Omental fat pad (tissue), 4 donors: ENCODE measurements around the gene RALY. TPM values are rescaled to one million over a fixed set of nuclear protein-coding genes. Genes with fewer than 3 reads are reported as not detected.

Source experiments
- ATAC-seq: fragments of 150-250 bp; one replicate; pipeline ENCODE4 v1.9.1; 2016; ENCODE audit warnings: mild to moderate bottlenecking, moderate library complexity; ENCODE audit not compliant: low FRiP score
- DNase-seq: peaks from one replicate; pipeline ENCODE4 v3.0.0-alpha.2; 2019; ENCODE audit warnings: low spot score
- total RNA-seq, 4 donors: library from RNA; depleted of rRNA; stranded (reverse); fragments of >200 nt; gene quantifications; one replicate each; pipeline ENCODE4 v1.1.0, GENCODE V29; 2016
- TF ChIP-seq, protein P1 (sequence below), 3 donors: fragments of 450-650 bp; IDR thresholded peaks; one replicate each; pipeline ENCODE4 v1.5.1; 2016 to 2017; ENCODE audit warnings: antibody characterized with exemption in 3 of 3, mild to moderate bottlenecking in 3 of 3, moderate library complexity in 2 of 3

The RALY gene
- total RNA-seq, 4 donors from 2014 or later = 66.4 to 95.4 (median 80.5) TPM

DNA sequence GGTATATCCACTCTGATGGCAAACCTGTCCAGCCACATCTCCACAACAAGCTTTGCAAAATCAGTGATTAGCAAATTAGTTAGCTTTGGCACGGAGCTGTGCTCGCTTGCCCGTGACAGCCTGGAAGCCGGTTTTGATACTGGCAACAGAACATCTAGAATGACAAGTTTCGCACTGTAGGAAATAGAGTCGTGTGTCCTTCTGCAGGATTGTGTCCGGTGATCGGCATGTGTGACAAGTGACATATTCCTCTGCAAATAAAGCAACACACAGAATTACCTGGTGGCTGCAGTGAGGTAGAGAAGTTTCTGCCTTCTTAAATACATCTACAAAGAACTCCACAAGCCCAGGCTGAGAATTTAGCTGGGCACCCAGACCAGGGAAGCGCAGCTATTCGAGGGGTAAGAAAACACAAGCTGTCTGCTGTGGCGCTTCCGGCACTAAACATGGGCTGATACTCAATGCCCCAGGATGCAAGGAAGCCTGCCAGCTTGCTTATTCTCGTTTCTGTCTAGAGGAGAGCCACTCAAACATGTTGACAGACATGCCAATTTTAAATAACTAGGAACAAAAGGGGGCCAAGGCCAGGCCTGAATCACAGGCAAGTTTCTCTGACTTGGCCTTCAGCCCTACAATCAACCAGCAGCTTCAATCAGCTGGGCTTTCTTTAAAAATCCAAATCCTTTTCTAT is 96.1 kb downstream of the RALY start:
- TF ChIP-seq, protein P1, sequence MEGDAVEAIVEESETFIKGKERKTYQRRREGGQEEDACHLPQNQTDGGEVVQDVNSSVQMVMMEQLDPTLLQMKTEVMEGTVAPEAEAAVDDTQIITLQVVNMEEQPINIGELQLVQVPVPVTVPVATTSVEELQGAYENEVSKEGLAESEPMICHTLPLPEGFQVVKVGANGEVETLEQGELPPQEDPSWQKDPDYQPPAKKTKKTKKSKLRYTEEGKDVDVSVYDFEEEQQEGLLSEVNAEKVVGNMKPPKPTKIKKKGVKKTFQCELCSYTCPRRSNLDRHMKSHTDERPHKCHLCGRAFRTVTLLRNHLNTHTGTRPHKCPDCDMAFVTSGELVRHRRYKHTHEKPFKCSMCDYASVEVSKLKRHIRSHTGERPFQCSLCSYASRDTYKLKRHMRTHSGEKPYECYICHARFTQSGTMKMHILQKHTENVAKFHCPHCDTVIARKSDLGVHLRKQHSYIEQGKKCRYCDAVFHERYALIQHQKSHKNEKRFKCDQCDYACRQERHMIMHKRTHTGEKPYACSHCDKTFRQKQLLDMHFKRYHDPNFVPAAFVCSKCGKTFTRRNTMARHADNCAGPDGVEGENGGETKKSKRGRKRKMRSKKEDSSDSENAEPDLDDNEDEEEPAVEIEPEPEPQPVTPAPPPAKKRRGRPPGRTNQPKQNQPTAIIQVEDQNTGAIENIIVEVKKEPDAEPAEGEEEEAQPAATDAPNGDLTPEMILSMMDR (IDR thresholded peaks at IDR 0.05) = no peak
- ATAC-seq = no peak
- DNase-seq = no peak

DNA sequence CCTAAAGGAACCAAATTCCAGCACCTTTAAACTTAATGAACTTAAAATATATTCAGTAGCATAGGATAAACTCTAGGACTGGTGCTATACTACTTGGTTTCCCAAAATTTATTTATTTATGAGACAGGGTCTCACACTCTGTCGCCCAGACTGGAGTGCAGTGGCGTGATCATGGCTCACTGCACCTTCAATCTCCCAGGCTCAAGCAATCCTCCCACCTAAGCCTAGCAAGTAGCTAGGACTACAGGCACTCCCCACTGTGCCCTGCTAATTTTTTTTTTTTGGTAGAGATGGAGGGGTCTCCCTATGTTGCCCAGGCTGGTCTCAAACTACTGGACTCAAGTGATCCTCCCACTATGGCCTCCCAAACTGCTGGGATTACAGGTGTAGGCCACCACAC is 96.9 kb downstream of the RALY start:
- ATAC-seq = no peak
- TF ChIP-seq, protein P1 (IDR thresholded peaks at IDR 0.05) = no peak
- no peak for DNase-seq

DNA sequence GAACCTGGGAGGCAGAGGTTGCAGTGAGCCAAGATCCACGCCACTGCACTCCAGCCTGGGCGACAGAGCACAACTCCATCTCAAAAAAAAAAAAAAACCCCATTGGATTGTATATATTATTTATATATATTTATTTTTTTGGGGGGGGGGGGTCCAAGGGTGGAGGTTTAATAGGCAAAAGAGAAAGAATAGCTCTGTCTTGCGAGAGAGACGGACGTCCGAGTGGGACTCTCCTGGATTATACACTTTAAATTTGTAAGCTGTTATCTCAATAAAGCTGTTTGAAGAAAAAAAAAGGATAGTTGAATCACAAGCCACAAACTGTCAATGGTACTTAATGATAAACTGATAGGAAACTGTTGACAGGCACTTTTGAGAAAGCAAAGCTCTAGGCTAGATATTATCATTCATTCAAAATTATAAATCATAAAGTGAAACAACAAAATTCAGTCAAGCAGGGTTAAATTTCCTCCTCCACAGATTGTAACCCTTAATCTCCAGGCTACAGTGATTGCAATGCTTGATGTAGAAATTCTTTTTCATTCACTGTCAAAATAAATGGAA is 98.0 kb downstream of the RALY start:
- ATAC-seq = no peak
- DNase-seq = no peak
- TF ChIP-seq, protein P1 (IDR thresholded peaks at IDR 0.05) = no peak

DNA sequence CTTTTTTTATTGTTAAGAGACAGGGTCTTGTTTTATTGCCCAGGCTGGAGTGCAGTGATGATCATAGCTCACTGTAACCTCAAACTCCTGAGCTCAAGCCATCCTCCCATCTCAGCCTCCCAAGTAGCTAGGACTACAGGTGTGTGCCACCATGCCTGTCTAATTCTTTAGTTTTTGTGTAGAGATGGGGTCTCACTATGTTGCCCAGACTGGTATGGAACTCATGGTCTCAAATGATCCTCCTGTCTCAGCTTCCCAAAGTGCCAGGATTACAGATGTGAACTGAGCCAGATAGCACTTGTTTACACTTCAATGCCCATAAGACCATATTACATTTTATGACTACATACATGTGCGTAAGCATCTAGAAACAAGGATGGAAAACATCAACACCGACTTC is 100.2 kb downstream of the RALY start:
- ATAC-seq (no peak), DNase-seq (no peak)
- TF ChIP-seq, protein P1 (IDR thresholded peaks at IDR 0.05) = no peak

DNA sequence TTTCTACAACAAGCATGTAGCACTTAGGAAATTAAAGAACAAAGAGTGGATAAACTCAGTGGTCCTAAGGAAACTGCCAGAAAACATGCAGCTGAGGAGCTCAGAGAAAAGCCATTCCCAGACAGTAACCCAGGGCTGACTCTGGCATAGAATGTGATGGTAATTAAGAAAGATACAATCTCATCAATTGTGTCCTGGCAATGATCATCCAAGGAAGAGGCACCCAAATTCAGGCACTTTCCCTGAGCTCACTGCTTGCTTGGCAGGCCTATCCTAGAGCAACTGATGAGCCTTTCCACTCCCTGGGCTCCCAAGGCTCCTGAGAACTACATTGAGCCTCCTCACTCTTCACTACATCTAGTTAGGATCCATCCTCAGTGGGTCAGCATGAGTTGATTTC is 102.1 kb downstream of the RALY start:
- ATAC-seq (no peak), DNase-seq (no peak)
- TF ChIP-seq, protein P1 (IDR thresholded peaks at IDR 0.05) = no peak

DNA sequence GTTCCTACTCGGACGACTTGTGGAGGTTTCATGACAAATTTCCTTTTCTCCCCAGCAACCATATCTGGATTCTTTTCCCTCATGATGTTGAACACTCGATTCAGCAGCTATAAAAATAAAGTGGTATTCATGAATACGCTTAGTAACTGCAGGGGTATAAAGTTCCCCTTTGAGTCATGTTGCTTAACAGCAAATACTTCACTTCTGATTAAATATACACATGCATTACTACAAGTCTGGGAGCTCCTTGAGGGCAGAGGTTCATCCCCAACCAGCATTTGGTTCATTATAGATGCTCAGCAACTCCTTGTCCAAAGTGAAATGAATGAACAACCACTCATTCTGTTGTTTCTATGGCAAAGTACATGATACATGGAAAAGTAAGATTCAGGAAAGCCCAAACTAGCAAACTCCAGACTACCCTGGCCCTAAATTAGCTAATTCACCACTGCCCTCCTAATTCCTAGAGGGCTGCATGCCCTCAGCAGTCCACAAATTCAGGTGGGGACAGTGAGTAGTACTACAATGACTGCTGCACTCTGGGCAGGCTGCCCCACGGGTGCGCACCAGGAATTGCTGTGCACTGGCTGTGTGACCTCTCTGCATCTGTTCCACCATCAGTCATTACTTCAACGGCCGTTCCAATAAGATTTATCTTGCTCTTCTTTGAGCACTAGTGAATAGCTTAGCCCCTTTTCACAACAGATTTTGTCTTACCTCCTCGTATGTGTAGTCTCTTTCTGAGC is 103.2 kb downstream of the RALY start:
- ATAC-seq (peak; percentile 68), DNase-seq (no peak)
- TF ChIP-seq, protein P1 (IDR thresholded peaks at IDR 0.05) = no peak
